GM08714 (cell line): Measurements from ENCODE around the gene GNAI3.

ENCODE experiments used
- H3K4me3 ChIP-seq: fragments of 200-500 bp; sonication (Bioruptor generic); 2 replicates; pipeline ENCODE4 v1.5.1; 2014; ENCODE audit warnings: mild to moderate bottlenecking, low read length, inconsistent platforms
- ZNF274 ChIP-seq: IDR thresholded peaks from 2 replicates; pipeline ENCODE4 v1.6.1; 2012; ENCODE audit warnings: mild to moderate bottlenecking, low read depth, low read length

The GNAI3 gene

GRCh38 chr1:109616391-109616790 is 68.0 kb downstream of the GNAI3 start:
- TF ChIP-seq ZNF274: no peak
- H3K4me3 ChIP-seq: no peak overlapping the region

GRCh38 chr1:109617291-109617801 is 68.9 kb downstream of the GNAI3 start:
- TF ChIP-seq ZNF274: no peak
- no peak overlapping the region for H3K4me3 ChIP-seq

- no peak for TF ChIP-seq ZNF274
- H3K4me3 ChIP-seq: peak overlapping the region; percentile 95; the same call in 1 of the 2 replicates
Measured at GRCh38 chr1:109618661-109619575, 70.5 kb downstream of the GNAI3 start.

GRCh38 chr1:109619576-109620400 is 71.4 kb downstream of the GNAI3 start, which contains the start of the genes AMPD2 and GNAT2:
TSS of gene AMPD2 (plus strand) at chr1:109619837. CDS start at chr1:109621176, 1,339 bp downstream.
TSS of gene GNAT2 (minus strand) at chr1:109619616. CDS start at chr1:109612870, 6,746 bp downstream.
- H3K4me3 ChIP-seq: peak within 1 kb of the TSS; percentile 95
- TF ChIP-seq ZNF274: no peak

GRCh38 chr1:109620401-109620791 is 72.0 kb downstream of the GNAI3 start:
- no peak for TF ChIP-seq ZNF274
- peak overlapping the region; percentile 95 for H3K4me3 ChIP-seq

GRCh38 chr1:109620841-109621286 is 72.4 kb downstream of the GNAI3 start:
- no peak for TF ChIP-seq ZNF274
- peak overlapping the region; percentile 95 for H3K4me3 ChIP-seq

- H3K4me3 ChIP-seq: peak overlapping the region; percentile 95
- TF ChIP-seq ZNF274: no peak
Measured at GRCh38 chr1:109621379-109622136, 73.1 kb downstream of the GNAI3 start.

GRCh38 chr1:109622137-109622892 is 73.9 kb downstream of the GNAI3 start:
- TF ChIP-seq ZNF274: no peak
- H3K4me3 ChIP-seq: no peak overlapping the region; the same call in 1 of the 2 replicates

- no peak overlapping the region for H3K4me3 ChIP-seq
Measured at GRCh38 chr1:109622895-109623294, 74.5 kb downstream of the GNAI3 start.

GRCh38 chr1:109623601-109624161 is 75.3 kb downstream of the GNAI3 start:
- TF ChIP-seq ZNF274: no peak

More at GRCh38 chr1:109622895-109623294, 74.5 kb downstream of the GNAI3 start:
- no peak for TF ChIP-seq ZNF274

GRCh38 chr1:109624201-109625010 is 76.0 kb downstream of the GNAI3 start:
- peak overlapping the region; percentile 3; the same call in 1 of the 2 replicates for H3K4me3 ChIP-seq
- no peak for TF ChIP-seq ZNF274

More at GRCh38 chr1:109623601-109624161, 75.3 kb downstream of the GNAI3 start:
- peak overlapping the region; percentile 1; the same call in 1 of the 2 replicates for H3K4me3 ChIP-seq
